Measurements from ENCODE around the gene CHURC1.

CHURC1 gene

DNA sequence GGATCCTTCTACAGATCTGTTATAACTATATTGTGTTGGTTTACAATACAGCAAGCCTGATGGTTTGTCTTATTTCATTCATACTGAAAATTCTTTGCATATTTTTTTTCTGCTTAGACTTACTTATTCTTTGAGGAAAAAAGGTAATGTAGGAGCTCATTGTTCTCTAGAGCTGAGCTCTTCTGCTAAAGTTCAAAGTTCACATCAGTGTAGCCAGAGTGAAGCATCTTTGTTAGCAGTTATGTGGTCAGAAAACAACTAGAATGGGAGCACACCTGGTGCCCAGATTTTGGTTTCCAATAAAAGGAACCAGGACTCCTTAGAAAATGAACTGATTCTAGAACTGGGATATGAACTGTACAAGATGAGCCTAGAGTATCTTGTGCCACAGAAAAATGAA lies 18.0 kb downstream of the CHURC1 start:
- POLR2A ChIA-PET: no interaction called here

DNA sequence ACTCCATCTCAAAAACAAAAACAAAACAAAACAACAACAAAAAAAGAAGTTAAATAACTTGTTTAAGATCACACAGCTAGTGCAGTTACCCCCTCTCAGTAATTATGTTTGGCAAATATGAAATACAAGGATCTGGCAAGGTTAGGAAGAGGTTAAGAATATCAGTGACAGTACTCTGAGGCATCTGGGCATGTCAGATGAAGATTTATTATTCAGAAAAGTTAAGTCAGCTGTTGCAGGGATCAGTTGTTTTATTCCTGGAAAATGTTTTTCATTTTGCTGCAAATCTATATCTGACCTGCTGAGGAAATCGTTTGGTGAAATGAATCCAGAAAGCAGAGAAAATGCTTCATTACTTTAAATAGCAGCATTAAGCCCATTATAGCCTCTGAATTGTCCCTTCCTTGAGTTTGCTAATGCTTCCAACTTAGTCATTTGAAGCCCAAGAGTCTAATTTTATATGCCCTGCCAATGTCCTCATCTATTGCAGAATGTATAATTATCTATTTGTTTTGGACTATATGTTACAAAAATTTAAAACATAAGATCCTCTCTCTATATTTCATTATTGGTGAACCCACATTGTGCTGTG lies 20.2 kb downstream of the CHURC1 start:
- no peak for TF ChIP-seq ZSCAN16 (tag by site-specific recombination; IDR thresholded peaks at IDR 0.05)
- no peak for TF ChIP-seq OVOL3 (tag by site-specific recombination; IDR thresholded peaks at IDR 0.05)
- TF ChIP-seq ZNF157 (tag by site-specific recombination; IDR thresholded peaks at IDR 0.05): no peak
- TF ChIP-seq ZNF23 (tag by site-specific recombination; IDR thresholded peaks at IDR 0.05; ENCODE audit: borderline replicate concordance): no peak
- TF ChIP-seq GLI2 (tag by site-specific recombination; IDR thresholded peaks at IDR 0.05; ENCODE audit: borderline replicate concordance, low read depth): no peak
- TF ChIP-seq ZSCAN23 (tag by site-specific recombination; IDR thresholded peaks at IDR 0.05): no peak
- no peak for TF ChIP-seq RBAK (tag by site-specific recombination; IDR thresholded peaks at IDR 0.05)
- no peak for TF ChIP-seq ZBTB17 (tag by site-specific recombination; IDR thresholded peaks at IDR 0.05)
- TF ChIP-seq SCRT1 (tag by site-specific recombination; IDR thresholded peaks at IDR 0.05; ENCODE audit: borderline replicate concordance): no peak
- no peak for TF ChIP-seq WT1 (tag by site-specific recombination; IDR thresholded peaks at IDR 0.05)
- no peak for TF ChIP-seq ZNF433 (tag by site-specific recombination; IDR thresholded peaks at IDR 0.05; ENCODE audit: low read depth)
- TF ChIP-seq ZNF549 (tag by site-specific recombination; IDR thresholded peaks at IDR 0.05): no peak
- no peak for TF ChIP-seq ZNF121 (tag by site-specific recombination; IDR thresholded peaks at IDR 0.05)
- TF ChIP-seq, protein P1, sequence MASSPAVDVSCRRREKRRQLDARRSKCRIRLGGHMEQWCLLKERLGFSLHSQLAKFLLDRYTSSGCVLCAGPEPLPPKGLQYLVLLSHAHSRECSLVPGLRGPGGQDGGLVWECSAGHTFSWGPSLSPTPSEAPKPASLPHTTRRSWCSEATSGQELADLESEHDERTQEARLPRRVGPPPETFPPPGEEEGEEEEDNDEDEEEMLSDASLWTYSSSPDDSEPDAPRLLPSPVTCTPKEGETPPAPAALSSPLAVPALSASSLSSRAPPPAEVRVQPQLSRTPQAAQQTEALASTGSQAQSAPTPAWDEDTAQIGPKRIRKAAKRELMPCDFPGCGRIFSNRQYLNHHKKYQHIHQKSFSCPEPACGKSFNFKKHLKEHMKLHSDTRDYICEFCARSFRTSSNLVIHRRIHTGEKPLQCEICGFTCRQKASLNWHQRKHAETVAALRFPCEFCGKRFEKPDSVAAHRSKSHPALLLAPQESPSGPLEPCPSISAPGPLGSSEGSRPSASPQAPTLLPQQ (tag by site-specific recombination; IDR thresholded peaks at IDR 0.05): no peak
- no peak for TF ChIP-seq ZNF302 (tag by site-specific recombination; IDR thresholded peaks at IDR 0.05; ENCODE audit: low read depth)
- no peak for TF ChIP-seq ZNF555 (tag by site-specific recombination; conservative IDR thresholded peaks at IDR 0.05)
- no peak for TF ChIP-seq ZNF791 (tag by site-specific recombination; IDR thresholded peaks at IDR 0.05)
- CTCF ChIA-PET: no interaction called here
- H3K9me3 ChIP-seq (ENCODE audit: control insufficient read depth, insufficient read depth, low read depth, low read length): no peaks in the 10 kb centered on the region

More for the DNA sequence above, 18.0 kb downstream of the CHURC1 start:
- Histone ChIP-seq H3K4me1 (ENCODE audit: control insufficient read depth, insufficient read depth, low read length) (peaks cover 7% of the 10 kb centered on the region), H3K36me3 (ENCODE audit: control insufficient read depth in 2 of 2, insufficient read depth in 1 of 2, low read length in 2 of 2) (peaks cover 47 to 59% of the 10 kb centered on the region in 2 experiments), H3K27ac (ENCODE audit: extremely low read depth, low read depth, low read length) (no peak overlapping the region), H3K4me3 (ENCODE audit: low read depth, low read length) (no peak overlapping the region), H3K9me3 (ENCODE audit: control insufficient read depth, insufficient read depth, low read depth, low read length) (no peaks in the 10 kb centered on the region)
- CTCF ChIA-PET: interaction anchor here (0.6 to 0.7 kb wide), 2 partner anchors 244 to 733 kb away, joined by 3 read pairs; no protein-coding TSS in a partner anchor
- TF ChIP-seq ZXDB (tag by site-specific recombination; IDR thresholded peaks at IDR 0.05) (no peak), MYNN (tag by site-specific recombination; IDR thresholded peaks at IDR 0.05; ENCODE audit: borderline replicate concordance) (no peak), ZNF610 (tag by site-specific recombination; IDR thresholded peaks at IDR 0.05; ENCODE audit: borderline replicate concordance) (no peak), ZNF221 (tag by site-specific recombination; IDR thresholded peaks at IDR 0.05; ENCODE audit: borderline replicate concordance) (no peak), ZNF560 (tag by site-specific recombination; IDR thresholded peaks at IDR 0.05; ENCODE audit: borderline replicate concordance) (no peak), ZNF677 (tag by site-specific recombination; IDR thresholded peaks at IDR 0.05) (no peak), ZNF324 (tag by site-specific recombination; IDR thresholded peaks at IDR 0.05) (no peak), MZF1 (tag by site-specific recombination; IDR thresholded peaks at IDR 0.05; ENCODE audit: borderline replicate concordance) (no peak), ZNF548 (tag by site-specific recombination; IDR thresholded peaks at IDR 0.05) (no peak), ZNF433 (tag by site-specific recombination; IDR thresholded peaks at IDR 0.05; ENCODE audit: low read depth) (no peak), SALL2 (tag by site-specific recombination; IDR thresholded peaks at IDR 0.05; ENCODE audit: borderline replicate concordance) (no peak), ZNF768 (tag by site-specific recombination; IDR thresholded peaks at IDR 0.05) (no peak)
- TF ChIP-seq, protein P2, sequence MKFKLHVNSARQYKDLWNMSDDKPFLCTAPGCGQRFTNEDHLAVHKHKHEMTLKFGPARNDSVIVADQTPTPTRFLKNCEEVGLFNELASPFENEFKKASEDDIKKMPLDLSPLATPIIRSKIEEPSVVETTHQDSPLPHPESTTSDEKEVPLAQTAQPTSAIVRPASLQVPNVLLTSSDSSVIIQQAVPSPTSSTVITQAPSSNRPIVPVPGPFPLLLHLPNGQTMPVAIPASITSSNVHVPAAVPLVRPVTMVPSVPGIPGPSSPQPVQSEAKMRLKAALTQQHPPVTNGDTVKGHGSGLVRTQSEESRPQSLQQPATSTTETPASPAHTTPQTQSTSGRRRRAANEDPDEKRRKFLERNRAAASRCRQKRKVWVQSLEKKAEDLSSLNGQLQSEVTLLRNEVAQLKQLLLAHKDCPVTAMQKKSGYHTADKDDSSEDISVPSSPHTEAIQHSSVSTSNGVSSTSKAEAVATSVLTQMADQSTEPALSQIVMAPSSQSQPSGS (tag by site-specific recombination; IDR thresholded peaks at IDR 0.05; ENCODE audit: low read depth): no peak
- TF ChIP-seq, protein P3, sequence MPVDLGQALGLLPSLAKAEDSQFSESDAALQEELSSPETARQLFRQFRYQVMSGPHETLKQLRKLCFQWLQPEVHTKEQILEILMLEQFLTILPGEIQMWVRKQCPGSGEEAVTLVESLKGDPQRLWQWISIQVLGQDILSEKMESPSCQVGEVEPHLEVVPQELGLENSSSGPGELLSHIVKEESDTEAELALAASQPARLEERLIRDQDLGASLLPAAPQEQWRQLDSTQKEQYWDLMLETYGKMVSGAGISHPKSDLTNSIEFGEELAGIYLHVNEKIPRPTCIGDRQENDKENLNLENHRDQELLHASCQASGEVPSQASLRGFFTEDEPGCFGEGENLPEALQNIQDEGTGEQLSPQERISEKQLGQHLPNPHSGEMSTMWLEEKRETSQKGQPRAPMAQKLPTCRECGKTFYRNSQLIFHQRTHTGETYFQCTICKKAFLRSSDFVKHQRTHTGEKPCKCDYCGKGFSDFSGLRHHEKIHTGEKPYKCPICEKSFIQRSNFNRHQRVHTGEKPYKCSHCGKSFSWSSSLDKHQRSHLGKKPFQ (tag by site-specific recombination; IDR thresholded peaks at IDR 0.05): no peak

More for the DNA sequence above, 20.2 kb downstream of the CHURC1 start:
- H3K4me1 ChIP-seq (ENCODE audit: control insufficient read depth, insufficient read depth, low read length): peaks cover 9% of the 10 kb centered on the region
- H3K27ac ChIP-seq (ENCODE audit: extremely low read depth, low read depth, low read length): no peak overlapping the region
- no peak overlapping the region for H3K4me3 ChIP-seq (ENCODE audit: low read depth, low read length)
- H3K36me3 ChIP-seq (ENCODE audit: control insufficient read depth in 2 of 2, insufficient read depth in 1 of 2, low read length in 2 of 2): peaks cover 30 to 49% of the 10 kb centered on the region in 2 experiments
- POLR2A ChIA-PET: no interaction called here

Measured in HEK293 (cell line).